ENCODE results near the gene PLEKHA7.

DNA sequence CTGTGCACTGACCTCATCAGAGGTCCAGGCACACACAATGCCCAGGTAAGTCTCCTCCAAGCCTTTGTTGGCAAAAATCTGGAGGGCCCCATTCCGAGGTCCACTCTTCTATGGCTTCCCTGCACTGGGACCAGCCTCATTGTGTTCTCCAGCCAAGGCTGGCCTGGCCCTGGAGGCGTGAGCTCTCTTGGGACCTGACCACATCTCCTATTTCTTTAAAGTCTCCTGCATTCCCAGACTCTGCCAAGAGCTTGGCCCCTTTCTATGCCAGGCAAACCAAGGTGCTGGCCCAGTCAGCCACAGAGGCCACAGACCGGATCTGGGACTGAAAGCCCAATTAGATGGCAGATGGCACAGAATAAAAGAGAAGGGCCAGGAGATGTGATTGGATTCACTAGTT is 220.7 kb downstream of the PLEKHA7 start:
- TF ChIP-seq, protein P1, sequence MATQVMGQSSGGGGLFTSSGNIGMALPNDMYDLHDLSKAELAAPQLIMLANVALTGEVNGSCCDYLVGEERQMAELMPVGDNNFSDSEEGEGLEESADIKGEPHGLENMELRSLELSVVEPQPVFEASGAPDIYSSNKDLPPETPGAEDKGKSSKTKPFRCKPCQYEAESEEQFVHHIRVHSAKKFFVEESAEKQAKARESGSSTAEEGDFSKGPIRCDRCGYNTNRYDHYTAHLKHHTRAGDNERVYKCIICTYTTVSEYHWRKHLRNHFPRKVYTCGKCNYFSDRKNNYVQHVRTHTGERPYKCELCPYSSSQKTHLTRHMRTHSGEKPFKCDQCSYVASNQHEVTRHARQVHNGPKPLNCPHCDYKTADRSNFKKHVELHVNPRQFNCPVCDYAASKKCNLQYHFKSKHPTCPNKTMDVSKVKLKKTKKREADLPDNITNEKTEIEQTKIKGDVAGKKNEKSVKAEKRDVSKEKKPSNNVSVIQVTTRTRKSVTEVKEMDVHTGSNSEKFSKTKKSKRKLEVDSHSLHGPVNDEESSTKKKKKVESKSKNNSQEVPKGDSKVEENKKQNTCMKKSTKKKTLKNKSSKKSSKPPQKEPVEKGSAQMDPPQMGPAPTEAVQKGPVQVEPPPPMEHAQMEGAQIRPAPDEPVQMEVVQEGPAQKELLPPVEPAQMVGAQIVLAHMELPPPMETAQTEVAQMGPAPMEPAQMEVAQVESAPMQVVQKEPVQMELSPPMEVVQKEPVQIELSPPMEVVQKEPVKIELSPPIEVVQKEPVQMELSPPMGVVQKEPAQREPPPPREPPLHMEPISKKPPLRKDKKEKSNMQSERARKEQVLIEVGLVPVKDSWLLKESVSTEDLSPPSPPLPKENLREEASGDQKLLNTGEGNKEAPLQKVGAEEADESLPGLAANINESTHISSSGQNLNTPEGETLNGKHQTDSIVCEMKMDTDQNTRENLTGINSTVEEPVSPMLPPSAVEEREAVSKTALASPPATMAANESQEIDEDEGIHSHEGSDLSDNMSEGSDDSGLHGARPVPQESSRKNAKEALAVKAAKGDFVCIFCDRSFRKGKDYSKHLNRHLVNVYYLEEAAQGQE (IDR thresholded peaks at IDR 0.05; ENCODE audit: insufficient read depth in 1 of 2, low read depth in 2 of 2, low read length in 2 of 2): no peak
- TF ChIP-seq POLR2AphosphoS5 (IDR thresholded peaks at IDR 0.05; ENCODE audit: low read depth, low read length) (no peak), TAF1 (IDR thresholded peaks at IDR 0.05; ENCODE audit: borderline replicate concordance, insufficient read depth, low read length) (no peak)

Data from PFSK-1 (cell line).